Stimulated activated CD8-positive, alpha-beta memory T cell treated with anti-CD3 and anti-CD28 coated beads, Interleukin-12 subunit alpha, Interleukin-12 subunit beta, amount 100 ng/mL, for 1 hour (primary cell): ENCODE results near the gene TRIM47.

ENCODE experiments used
- DNase-seq: peaks from one replicate; pipeline ENCODE4 v3.0.0-alpha.2; 2020; ENCODE audit warnings: low read depth

The TRIM47 gene, protein sequence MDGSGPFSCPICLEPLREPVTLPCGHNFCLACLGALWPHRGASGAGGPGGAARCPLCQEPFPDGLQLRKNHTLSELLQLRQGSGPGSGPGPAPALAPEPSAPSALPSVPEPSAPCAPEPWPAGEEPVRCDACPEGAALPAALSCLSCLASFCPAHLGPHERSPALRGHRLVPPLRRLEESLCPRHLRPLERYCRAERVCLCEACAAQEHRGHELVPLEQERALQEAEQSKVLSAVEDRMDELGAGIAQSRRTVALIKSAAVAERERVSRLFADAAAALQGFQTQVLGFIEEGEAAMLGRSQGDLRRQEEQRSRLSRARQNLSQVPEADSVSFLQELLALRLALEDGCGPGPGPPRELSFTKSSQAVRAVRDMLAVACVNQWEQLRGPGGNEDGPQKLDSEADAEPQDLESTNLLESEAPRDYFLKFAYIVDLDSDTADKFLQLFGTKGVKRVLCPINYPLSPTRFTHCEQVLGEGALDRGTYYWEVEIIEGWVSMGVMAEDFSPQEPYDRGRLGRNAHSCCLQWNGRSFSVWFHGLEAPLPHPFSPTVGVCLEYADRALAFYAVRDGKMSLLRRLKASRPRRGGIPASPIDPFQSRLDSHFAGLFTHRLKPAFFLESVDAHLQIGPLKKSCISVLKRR

DNA sequence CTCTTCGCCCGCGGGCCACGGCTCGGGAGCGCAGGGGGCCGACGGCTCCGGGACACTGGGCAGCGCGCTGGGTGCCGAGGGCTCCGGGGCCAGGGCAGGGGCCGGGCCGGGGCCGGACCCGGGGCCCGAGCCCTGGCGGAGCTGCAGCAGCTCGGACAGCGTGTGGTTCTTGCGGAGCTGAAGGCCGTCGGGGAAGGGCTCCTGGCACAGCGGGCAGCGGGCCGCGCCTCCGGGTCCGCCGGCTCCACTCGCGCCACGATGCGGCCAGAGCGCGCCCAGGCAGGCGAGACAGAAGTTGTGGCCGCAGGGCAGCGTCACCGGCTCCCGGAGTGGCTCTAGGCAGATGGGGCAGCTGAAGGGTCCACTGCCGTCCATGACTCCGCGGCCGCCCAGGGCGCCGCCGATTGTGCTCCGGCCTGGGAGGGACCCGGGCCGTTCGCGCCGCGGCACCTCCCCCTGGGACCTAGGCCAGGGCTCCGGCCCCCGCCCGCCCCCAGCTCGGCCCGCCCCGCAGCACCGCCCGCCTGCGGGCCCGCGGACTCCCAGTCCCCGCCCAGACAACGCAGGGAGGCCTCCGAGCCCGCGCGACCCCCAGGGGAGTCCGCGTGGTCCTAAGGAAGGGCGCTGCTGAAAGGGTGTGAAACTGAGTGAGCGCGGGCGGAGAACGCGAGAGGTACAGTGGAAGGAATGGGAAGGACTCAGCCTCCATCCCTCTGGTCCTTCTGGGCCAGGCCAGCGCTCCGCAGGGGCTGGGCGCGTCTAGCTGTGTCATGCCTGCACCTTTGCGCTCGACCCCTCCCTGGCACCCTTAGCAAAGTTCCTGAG lies at the start of gene TRIM47:
Gene TRIM47 (minus strand): TSS at position 408 of the 825 bp plus-strand sequence. CDS start 33 bp downstream, at position 375.
- DNase-seq: no peak

DNA sequence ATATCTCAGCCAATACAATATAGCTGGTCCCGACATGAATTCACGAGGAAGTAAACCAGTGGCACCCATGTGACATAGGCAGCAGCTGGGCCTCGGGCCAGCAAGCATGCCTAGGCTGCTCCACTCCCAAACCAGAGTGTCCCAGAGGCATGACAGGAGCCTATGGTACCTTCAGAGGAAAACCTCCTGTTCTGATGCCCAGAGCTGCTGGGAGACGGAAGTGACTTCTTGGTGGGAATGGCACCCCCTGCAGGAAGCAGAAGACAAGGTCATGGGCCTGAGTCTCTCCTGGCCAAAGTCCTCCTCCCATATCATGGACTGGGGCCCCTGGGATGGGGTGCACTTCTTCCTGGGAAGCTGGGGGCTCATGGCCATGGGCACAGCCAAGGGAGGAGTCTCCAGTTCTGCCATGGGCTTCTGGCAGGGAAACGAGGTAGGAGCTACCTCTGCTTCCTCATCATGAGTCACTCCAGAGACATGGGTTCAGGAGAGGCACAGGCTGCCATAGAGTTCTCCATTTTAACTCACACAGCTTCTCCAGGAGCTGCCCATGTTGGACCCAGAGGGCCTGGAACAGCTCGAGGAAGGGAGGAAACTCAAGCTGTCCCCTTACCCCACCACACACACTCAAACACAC lies 49.0 kb upstream of the TRIM47 start:
- no peak for DNase-seq

DNA sequence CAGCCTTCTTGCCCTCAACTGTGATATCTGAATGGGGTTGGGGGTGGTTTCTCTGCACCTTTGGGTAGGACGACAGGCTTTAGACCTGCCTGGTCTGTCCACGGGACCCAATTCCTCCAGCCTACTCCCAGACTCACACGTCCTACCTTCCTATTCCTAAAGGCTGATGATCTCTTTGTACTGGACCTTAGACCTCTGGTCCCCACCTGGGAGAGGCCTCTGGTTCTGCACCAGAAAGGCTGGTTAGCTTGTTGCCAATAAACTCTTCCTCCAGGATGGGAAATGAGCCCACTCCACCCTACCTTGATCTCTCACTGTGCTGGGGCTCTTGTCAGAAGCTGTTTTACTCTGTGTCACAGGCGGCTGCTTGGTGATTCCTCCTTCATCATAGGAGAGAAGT lies 48.1 kb upstream of the TRIM47 start:
- DNase-seq: no peak

DNA sequence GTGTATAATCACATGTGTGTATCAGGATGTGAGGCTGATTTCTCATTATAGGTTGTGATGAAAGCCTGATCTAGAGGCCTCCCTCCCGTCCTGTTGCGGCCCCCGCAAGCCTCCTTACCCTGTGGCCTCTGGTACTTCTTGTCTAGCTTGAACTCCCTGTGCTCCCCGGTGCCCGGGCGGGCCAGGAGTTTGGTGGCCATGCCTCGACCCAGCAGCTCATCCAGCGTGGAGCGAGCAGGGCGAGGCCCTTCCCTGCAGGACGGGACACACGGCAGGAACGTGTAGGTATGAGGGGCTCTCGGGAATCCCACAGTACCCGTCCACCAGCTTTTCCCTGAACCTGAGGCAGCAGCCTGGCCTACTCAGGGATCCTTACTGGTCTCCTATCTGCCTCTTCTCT lies 47.5 kb upstream of the TRIM47 start:
- DNase-seq: no peak

DNA sequence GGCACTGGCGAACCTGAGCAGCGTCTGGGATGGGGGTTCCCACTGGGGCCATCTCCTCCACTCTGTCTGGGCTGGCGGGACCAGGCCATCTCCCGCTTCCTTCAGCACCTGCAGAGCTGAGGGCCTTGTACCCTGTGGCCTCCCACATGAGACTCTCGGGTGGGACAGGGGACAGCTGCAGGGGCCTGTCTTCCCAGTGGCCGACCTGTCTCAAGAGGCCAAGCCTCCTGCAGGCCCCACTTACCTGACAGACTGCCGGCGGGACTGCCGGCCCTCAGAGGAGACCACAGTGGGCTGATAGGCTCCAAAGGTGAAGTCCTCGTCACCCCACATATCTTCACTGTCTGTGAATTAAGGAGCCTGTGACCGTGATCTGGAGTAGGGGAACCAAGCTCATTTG lies 46.7 kb upstream of the TRIM47 start:
- DNase-seq: no peak

DNA sequence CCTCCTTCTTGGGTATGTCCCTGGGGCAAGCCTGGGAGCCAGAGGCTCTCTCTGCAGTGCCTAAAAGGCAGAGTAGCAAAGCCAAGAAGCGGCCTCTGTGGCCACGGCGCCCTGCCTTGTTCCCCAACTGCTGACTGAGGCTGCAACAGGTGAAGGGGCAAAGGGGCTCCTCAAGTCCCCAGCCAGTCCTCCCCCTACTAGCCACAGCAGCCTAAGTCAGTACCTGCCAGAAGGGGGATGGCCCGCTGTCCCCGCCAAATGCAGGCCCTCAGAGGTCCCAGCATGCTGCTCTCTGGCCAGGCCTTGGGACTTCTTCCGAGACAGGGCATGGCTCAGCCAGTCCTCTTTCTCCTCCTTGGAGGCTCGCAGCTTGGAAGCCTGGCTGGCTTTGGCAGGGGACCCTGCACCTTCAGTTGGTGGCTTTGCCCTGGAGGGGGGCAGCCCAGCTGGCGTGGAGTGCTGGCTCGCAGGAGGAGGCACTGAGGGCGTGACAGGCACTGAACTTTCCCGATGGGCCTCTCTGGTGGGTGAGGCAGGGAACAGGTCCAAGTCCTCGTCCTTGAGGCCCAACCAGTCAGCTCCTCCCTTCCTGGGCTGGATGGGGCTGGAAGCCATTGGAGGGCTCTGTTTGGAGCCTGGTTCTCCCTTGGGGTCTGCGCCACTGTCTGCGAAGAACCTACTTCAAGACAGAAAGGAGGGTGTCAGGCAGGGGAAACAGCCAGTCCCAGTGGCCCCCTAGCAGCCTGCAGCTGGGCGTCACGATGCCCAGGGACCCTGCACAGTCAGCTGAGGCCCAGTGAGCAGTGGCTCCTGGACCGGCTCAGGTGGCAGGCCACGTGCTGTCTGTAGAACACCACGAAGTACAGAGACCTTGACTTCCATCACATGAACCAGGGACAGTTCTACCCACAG lies 44.8 kb upstream of the TRIM47 start:
- no peak for DNase-seq

DNA sequence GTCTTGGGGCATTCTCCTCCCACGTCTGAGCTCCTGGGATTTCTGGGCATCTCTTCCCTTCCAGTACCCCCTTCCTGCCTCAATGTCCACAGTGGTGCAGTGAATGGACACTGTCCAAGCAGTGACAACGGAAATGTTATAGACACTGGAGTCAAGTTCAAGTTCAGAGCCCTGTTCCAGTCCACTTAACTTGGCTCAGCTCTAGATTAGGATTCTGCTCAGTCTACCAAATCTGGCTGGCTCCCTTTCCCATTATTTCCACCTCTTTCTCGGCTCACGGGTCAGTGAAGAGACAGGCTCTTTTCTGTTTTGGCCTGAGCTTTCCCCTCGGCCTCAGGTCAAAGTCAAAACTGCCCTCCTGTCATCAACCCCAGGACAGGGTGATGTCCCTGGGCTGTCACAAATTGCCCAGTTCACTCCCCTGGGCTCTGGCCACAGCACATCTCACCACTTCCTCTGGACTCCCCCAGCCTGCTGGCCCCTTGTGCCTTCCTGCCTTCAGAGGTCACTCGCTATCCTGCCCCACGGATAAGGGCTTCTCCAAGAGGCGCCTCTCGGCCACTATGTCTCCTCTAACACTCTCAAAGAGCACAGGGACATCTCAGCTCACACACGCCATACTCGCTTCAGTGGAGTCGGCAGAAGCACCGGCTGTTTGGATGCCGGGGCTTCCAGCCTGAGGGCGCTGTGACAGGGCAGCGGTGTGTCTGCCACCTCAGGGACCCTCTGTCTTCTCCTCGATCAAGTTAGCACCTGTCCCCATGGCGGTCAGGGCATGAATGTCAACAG lies 44.0 kb upstream of the TRIM47 start:
- no peak for DNase-seq

DNA sequence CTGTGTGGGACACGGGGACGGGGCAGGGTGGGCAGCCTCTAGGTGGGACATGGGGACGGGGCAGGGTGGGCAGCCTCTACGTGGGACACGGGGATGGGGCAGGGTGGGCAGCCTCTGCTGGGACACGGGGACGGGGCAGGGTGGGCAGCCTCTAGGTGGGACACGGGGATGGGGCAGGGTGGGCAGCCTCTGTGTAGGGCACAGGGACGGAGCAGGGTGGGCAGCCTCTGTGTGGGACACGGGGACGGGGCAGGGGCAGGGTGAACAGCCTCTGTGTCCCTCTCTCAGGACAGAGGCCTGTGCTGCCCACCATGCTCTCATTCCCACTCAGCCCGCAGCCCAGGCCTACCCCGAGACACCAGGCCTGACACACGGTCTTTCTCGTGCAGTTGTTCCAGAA lies 43.2 kb upstream of the TRIM47 start:
- DNase-seq: no peak

DNA sequence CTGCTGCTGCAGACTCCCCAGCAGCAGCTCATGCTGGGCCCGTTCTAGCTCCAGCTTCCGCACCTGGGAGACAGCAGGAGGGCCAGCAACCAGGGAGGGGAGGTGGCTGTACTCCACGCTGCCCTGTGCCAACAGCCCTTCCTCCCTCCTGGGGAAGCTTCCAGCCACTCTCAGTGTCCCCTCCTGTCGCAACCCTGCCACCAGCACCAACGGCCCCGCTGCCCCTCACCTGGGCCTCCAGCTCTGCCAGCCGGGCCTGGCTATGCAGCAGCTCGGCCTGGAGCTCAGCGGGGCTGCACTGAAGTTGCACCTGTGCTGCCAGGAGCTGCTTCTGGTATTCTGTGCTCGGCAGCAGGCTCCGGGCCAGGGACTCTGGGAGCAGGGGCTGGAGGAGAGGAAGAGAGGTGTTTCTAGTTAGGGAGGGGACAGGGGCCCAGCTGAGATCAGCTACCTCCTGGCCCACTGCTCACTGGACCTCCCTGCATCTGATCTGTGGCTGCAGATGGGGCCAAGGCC lies 41.7 kb upstream of the TRIM47 start:
- DNase-seq: no peak

DNA sequence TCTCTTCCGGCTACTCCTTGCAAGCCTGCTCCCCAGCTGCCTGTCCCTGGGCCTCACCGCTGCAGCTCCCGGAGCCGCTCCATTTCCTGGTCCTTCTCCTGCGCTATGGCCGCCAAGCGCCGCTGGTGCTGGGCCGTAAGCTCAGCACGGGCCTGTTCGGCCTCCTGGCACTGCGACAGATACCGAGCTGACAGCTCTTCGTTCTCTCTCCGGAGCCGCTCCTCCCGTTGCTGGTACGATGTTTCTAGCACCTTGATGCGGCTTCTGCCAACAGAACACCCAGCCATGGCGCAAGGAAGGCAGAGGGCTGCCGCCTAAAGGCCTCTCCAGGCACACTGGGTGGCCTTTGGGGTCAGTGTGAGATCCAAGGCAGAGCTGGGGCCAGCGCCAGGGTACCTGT lies 41.2 kb upstream of the TRIM47 start:
- DNase-seq: no peak

DNA sequence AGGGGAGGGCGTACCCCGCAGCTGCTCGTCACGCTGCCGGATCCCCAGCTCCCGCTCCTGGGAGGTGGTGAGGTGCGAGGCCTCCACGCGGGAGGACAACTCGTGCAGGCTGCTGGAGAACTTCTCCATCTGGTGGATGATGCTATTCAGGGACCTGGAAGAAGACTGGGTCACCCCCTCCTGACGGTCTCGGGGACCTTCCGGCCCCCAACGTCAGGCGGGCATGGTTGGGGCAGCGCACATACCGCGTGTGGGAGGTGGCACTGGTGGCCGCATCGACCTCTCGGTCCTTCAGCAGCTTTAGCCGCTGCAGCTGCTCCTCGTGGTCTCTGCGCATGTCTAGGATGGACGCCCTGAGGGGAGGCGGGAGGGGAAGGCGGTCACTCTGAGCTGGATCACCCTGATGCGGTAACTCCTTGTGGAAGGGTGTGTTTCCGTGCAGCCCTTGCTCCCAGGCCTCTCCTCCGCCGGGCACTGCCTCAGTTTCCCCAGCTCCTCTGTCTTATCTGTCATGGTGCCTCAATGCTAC lies 39.6 kb upstream of the TRIM47 start:
- DNase-seq: no peak

DNA sequence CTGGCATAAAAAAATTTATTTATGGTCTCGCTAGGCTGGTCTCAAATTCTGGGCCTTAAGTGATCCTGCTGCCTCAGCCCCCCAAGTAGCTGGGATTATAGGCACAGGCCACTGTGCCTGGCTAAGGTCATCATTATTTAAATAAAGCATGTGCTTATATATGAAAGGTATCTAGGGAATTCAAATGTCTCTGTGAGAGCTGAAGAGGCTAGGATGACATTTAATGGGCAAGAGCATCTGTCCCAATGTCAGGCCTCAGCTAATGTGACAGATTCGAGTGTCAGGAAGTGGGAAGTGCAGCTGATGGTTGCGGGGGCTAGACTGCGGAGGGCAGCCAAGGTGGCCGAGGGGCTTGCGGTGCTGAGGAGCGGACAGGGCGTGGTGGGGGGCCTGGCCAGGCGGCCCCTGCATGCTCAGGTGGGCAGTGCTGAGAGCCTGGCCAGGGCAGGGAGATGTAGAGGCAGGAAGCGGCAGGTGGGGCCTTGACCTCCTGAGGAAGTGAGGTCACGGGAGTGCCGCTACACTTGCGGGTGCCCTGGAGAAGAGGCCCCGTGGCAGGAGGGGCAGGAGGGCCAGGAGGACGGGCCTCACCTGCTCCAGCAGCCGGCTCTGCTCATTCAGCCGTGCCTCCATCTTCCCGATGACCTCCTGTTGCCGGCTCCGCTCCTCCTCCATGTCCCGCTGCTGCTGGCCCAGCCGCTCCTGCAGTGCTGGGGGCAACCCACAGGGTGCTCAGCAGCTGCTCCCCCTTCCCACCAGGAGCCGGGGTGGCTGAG lies 38.9 kb upstream of the TRIM47 start:
- no peak for DNase-seq

DNA sequence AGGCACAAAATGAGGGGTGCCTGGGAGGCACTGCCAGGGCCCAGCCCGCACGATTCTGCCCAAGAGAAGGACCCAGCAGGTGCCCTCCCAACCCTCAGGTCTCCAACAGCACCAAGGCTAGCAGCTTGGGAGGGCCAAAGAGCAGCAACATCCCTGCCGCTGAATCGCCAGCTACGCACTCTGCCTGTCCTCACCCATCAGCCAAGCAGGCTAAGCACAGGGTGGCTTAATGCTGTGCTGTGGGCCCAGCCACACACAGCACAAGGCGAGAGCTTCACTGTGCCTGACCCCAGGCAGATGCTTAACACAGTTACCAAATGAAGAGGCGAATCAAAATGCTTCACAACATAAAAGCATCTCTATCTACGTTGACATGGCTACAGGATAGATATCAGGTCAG lies 36.9 kb upstream of the TRIM47 start:
- DNase-seq: no peak

DNA sequence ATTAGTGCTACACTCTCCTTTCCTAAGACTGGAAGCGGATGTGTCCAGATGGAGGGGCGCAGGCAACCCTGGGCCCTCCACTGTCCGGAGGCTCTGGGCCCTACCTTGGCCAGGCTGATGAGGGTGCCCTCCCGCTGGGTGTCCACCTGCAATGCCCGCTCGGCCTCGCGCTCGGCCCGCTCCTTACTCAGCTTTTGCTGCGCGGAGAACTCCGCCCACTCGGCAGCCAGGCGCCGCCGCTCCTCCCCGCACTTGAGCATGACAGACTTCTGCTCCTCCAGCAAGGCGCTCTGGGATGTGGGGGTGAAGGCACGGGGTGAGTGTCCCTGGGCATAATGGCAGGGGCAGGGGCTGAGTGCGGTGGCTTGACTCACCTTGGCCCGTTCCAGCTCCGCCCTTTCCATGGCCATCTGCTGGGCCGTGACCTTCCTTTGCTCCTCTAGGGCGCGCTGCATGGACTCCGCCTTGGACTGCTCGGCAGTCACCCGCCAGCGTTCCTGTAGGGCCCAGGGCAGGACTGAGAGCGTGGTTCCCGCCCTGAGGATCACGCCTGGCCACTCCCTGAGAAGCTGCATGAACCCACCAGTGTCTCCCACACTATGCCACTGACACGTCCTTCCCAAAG lies 36.4 kb upstream of the TRIM47 start:
- DNase-seq: no peak

DNA sequence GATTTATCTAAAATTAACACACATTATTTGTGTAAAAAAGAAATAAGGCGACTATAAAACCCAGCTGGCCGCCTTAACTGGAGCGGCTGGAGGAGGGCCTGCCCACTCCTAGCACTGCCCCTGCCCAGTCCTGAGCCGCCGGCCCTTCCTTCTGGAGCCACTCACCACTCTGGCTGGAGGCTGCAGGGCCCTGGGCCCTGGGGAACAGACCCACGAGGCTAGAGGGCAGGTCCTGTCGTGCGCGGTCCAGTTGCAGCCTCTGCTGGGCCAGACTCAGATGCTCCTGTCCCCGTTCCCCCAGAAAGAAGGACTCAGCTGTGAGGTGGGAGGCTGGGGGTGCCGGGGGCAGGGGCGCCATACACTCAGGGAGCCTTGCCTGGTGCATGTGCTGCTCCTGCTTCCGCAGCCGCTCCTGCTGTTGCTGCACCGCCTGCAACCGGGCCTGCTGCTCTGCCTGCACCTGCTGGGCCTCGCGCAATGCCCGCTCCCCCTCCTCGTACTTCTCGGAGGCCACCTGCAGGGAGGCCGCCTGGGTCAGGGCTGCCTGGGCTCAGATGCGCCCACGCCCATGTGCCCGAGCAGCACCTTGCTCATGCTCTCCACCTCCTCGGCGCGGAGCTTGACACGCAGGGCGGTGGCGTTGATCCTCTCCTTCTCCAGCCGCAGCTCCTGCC lies 35.3 kb upstream of the TRIM47 start:
- no peak for DNase-seq

DNA sequence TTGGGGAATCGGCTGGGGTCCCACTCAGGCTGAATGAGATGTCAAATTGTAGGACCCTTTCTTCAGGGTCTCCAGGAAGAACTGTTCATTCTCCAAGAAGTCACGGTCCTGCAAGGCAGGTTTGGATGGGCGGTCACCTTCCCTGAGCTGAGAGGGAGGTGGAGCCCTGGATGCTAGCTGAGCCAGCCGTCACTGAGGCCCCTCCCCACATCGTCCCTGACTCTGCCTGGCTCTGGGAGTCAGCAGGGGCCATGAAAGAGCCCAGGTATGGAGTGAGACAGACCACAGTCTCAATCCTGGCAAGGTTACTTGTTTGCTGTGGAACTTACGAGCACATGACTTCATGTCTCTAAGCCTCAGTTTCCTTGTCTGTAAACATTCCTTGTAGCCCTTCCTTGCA lies 32.3 kb upstream of the TRIM47 start:
- no peak for DNase-seq

DNA sequence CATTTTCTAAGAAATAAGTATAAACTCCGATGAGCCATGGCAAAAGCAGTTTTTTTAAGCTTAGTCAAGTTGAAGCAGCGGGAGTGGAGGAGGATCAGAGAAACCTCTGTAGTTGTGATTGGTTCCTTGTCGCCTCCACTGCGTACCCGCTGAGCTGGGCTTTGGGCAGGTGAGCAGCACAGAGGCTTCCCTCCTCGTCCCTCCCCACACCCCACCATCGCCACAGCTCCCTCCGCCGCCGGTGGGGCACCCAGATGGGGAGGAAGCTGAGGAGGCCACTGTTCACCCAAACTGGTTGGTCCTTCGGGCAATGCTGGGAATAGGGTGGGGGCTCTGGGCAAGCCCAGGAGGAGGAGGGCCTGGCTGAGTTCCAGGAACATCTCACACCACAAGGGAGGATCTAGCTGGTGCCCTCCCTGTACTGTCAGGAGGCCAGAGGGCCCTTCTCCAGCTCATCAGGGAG lies 31.5 kb upstream of the TRIM47 start:
- no peak for DNase-seq
